HG03196 (cell line): Measurements from ENCODE around the gene OR51D1.

Experiments
- ATAC-seq: cut with Tn5 transposase; IDR thresholded peaks from one replicate; pipeline ENCODE4 v1.9.1; 2021; ENCODE audit not compliant: unreplicated experiment

The OR51D1 gene

GRCh38 chr11:4636962-4637661, at the start of gene OR51D1:
Gene OR51D1 (plus strand): TSS chr11:4637477. CDS start chr11:4639791, 2,314 bp downstream.
- ATAC-seq, result peak; percentile 82

GRCh38 chr11:4589017-4589416, 48.3 kb upstream of the OR51D1 start:
- no peak for ATAC-seq

GRCh38 chr11:4593739-4594138, 43.5 kb upstream of the OR51D1 start, which contains the start of gene OR52I1:
Gene OR52I1 (plus strand): TSS chr11:4594039. CDS start chr11:4594039, 0 bp downstream.
- ATAC-seq, result no peak

DNA sequence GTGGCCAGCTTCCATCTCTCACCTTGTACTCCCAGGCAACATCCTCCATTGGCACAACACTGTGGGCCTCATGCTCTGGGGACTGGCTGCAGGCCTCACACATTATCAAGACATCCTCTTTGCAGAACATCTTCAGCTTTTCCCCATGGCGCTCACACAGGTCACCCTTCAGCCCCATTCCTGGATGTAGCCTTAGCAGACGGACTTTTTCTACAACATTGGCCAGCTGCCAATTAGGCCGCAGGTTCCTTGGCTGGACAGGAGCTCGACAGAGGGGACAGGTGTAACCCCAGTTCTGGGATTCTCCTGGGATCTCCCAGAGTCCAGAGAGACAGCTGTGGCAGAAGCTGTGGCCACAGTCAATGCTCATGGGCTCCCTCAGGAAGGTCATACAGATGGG, 32.2 kb upstream of the OR51D1 start:
- ATAC-seq, result no peak

- no peak for ATAC-seq
Measured at GRCh38 chr11:4606231-4607015, 30.9 kb upstream of the OR51D1 start.

GRCh38 chr11:4607096-4607495, 30.2 kb upstream of the OR51D1 start:
- ATAC-seq, result no peak

DNA sequence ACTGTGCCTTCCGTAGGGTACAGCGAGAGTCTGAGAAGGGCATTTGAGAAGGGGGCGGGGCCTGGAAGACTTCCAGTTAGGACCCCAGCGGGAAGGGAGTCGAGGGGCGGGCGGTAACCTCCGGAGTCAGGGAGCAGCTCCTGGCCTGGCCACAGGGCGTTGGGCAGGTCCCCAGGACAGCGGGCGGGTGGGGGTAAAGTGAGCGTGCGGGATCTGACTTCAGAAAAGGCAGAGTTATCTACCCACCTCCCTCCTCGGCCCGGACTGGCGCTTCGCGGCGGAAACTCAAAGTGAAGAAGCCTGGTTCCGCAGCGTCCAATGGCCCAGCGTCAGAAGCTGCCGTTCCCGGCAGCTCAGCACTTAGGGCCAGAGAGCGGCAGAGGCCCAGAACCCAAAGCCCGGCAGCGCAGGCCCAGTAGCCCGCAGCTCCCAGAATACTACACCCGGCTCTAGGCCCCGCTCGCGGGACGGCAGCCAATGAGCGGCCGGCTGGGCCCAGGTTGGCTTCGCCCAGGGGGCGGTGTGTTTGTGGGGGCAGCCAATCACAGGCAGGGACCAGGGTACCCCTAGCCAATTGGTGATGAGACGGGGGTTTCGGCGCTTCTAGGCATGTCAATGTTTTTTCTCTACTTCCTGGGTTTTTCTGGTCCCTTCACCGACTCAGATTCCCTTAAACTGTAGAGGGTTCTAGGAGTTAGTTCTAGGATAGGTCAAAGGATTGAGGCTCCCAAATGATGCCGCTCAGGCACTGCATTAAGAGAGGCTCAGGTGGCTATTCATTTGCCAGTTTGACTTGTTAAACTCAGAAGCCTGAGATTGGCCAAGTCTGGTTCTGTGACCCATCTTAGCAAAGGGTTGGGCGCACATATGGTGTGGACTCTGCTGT, 29.3 kb upstream of the OR51D1 start, which contains the start of gene TRIM68:
Gene TRIM68 (minus strand): TSS at position 451 of the 886 bp plus-strand sequence. CDS start 2,727 bp downstream, outside the sequence.
- peak; percentile 99 for ATAC-seq

DNA sequence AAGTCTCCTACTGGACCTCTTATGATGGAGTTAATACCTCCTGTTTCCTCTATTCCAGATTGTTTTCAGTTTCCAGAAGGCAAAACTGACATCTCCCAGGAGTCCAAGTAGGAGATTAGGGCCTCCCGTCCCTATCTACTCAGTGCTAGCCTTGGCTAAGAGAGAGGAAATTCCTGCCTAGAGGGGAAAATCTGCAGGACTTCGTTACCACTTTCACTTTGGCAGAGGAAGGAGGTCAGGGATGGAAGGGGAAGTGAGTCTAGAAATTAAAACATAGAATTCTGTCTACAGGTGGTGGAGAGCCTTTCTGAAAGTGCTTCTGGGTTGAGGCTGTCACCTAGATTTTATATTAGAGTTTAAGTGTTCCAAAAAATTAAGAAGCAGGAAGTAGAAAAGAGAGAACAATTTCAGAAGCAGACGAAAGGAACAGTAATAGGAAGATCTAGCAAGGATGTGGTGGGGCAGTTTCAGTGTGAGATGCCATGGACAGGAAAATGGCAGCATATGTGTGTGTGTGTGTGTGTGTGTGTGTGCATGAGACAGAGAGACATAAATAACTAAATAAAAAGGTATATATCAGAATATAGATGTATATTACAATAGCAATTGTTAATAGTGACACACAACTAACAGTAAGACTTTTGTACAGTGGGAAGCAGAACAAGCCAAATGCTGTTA, 26.9 kb upstream of the OR51D1 start:
- ATAC-seq, result no peak

DNA sequence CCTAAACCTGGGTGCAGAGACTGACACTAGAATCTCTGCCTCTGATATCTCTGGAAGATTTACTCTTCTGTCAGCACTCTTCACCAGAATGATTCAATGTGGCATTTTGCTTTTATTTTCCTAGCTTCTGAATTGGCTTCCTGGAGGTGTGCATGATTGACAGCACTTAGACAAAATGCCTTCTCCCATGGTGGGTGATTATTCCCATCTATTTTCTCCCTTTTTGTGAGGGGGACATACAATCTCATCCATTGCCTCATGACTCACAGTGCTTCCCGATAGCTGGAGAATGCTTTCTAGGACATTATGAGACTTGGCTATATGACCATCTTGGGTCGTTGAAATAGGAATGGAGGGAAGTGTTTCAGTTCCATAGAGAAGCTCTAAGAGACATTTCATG, 25.3 kb upstream of the OR51D1 start:
- ATAC-seq, result no peak

- no peak for ATAC-seq
Measured at GRCh38 chr11:4615856-4616444, 21.3 kb upstream of the OR51D1 start.

- no peak for ATAC-seq
Measured at GRCh38 chr11:4619514-4619913, 17.8 kb upstream of the OR51D1 start.

DNA sequence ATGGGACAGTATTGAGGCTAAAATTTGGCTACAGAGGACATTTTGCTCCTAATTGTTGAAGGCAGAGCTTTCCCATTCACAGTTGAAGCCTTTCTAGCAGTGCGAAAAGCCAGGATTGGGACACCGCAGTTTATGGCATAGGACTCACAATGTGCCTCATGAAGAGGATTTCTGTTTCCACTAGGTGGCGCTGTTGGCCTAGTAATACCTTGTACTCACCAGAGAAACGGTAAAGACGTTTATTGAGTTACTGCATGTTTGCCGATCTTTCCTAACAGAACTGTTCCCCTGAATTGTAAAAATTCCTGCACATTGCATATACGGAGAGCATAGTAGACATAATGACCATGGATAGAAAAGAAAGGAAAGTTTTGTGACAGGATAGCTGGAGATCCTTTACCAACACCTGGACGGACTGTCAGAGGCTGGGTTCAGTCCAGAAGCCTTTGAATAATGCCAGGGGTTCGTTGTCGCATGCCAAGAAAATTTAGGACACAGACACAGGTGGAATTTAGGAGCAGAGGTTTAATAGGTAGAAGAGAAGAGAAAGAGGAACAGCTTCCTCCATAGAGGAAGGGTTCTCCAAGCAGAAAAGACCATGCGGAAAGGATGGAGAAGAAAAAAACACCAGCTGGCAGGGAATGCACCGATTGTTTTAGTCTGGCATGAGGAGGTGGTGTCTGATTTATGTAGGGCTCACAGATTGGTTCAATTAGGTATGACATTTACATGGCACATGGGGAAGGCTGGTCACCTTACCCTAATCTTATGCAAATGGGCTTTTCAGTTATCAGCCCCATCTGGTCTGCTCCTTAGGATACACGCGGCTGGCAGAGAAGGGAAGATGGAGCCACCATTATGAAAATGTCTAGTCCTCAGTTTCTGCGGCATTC, 10.8 kb upstream of the OR51D1 start:
- ATAC-seq, result no peak

DNA sequence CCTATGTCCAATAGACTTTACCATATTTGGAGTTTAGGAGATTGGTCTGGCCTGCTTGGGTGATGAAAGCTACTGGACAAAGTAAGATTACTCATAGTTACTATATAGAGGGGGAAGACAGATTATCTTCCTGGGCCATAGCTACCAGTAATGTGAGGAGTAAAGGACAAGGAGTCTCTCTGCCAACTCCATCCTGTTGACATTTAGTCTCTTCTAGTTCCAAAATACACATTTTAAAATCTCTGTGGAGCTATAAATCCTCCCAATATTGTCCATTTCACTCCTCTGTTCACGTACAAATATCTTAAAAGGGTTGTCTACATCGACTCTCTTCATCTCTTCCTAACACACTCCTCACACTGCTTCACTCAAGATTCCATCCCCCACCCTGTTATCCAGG, 1.1 kb upstream of the OR51D1 start:
- ATAC-seq, result no peak

DNA sequence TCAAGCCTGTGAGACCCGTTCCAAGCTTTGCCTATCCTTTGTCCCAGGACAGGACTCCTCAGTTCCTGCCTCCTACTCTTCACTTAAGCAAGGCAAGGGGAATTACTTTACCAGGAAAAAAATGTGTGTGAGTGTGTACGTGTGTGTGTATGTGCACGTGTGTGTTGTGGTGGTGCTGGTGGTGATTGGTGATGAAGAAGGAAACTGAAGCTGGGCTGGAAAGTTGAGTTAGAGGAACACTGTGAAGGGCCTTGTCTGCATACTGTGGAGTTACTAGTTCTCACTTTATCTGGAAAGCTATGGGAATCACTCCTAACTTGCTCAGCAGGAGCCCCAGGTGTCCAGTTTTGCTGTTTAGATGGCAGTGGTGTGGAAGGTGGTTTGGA, 378 bp downstream of the OR51D1 start:
- ATAC-seq, result no peak

GRCh38 chr11:4639931-4640330, 2.7 kb downstream of the OR51D1 start:
- ATAC-seq, result no peak

GRCh38 chr11:4641501-4641900, 4.2 kb downstream of the OR51D1 start:
- ATAC-seq, result no peak

DNA sequence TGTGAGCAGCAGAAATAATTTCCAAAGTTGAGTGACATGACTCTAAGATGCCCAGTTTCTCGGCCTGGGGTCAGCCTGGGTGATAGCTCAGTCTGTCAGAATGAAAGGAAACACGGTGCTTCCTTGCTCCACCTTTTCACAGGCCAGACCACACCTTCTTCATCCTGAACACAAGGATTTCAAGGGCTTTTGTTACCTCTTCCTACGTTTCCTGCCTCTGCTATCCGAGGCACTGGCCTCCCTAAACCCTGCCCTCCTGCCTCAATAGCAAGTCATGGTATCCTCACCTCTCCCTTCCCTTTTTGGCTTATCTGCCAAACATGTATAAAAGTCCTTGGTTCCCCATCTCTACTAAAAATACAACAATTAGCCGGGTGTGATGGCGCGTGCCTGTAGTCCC, 4.8 kb downstream of the OR51D1 start:
- no peak for ATAC-seq

GRCh38 chr11:4643076-4643475, 5.8 kb downstream of the OR51D1 start:
- no peak for ATAC-seq

- ATAC-seq, result no peak
Measured at GRCh38 chr11:4643682-4644081, 6.4 kb downstream of the OR51D1 start, which contains the start of gene OR51E1. Gene OR51E1 (plus strand): TSS chr11:4643982. CDS start chr11:4652527, 8,545 bp downstream.
